ENCODE measurements around the gene KRT8.
A peak's percentile ranks its signal among the peaks of the same experiment; 100 is the strongest.

KRT8 gene

DNA sequence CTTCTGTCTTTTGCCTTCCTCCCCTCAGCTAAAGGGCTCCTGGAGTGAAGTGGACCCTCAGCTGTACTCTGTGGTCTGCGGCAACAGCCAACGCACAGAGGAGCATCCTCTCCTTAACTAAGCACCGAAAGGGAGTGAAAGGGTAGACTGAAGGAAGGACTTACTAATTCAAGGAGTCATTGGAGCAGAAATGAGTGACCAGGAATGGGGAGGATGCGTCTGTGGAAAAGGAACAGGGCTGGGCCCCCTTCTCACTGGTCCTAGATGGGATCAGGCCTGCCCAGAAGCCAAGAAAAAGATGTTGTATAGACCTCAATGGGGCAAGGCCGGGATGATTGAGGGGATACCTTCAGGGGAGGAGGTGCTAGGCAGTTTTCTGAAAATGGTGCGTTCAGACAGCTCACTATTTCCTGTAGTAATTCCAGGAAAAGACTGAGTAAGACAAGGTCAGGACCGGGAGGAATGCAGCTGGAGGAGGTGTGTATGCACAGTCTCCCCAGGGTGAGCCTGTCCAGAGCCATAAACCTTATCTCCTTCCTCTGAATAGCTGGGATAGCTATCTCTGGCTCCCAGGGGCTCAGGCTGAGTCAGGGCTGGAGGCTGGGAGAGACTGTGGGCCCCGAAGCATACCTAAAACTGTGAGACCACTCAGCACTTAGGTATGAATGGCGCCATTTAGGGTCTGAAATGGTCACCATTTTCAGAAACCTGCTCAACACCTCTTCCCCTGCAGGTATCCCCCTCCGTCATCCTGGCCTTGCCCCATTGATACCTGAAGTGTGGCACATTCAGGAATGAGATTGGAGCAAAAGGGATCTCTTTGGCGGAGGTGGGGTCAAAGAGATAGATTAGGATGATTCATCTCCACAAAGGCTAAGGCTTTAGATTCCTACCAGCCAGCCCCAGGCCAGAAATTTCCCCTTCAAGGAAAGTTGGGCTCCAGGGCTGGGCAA, 20.2 kb upstream of the KRT8 start:
- no peak overlapping the region for H3K4me3 ChIP-seq (ENCODE audit: low read depth, low read length)
- peak; percentile 77 for DNase-seq (ENCODE audit: low read depth)
- no peak for TF ChIP-seq CTCF (conservative IDR thresholded peaks at IDR 0.05; ENCODE audit: low read depth, low read length)

DNA sequence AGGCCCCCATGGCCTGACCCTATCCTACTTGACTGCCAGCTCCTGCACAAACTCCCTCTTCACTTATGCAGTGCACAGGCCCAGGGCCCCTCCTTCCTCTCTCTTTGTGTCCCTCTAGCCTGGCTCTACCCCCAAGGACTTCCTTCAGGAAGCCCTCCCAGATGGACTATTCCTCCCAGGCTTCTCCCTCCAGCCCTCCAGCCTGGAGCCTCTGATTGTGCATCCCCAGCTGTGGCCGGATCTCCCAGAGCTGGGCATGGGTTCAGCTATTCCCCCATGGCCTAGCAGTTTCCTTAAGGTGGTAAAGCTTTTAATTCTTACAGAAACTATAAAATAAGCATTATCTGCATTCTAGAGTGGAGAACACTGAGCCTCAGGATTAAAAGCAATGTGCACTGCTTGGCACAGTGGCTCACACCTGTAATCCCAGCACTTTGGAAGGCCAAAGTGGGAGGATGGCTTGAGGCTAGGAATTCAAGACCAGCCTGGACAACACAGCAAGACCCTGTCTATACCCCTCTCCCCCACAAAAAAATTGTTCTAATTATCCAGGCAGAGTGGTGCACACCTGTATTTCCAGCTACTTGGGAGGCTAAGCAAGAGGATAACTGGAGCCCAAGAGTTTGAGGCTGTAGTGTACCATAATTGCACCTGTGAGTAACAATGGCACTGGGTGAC, 16.8 kb upstream of the KRT8 start:
- no peak for TF ChIP-seq CTCF (conservative IDR thresholded peaks at IDR 0.05; ENCODE audit: low read depth, low read length)
- H3K4me3 ChIP-seq (ENCODE audit: low read depth, low read length): no peak overlapping the region
- no peak for DNase-seq (ENCODE audit: low read depth)

GRCh38 chr12:52920937-52921336, 16.1 kb upstream of the KRT8 start:
- no peak for TF ChIP-seq CTCF (conservative IDR thresholded peaks at IDR 0.05; ENCODE audit: low read depth, low read length)
- H3K4me3 ChIP-seq (ENCODE audit: low read depth, low read length): no peak overlapping the region
- DNase-seq (ENCODE audit: low read depth): no peak

GRCh38 chr12:52918784-52919183, 13.9 kb upstream of the KRT8 start:
- no peak for TF ChIP-seq CTCF (conservative IDR thresholded peaks at IDR 0.05; ENCODE audit: low read depth, low read length)

DNA sequence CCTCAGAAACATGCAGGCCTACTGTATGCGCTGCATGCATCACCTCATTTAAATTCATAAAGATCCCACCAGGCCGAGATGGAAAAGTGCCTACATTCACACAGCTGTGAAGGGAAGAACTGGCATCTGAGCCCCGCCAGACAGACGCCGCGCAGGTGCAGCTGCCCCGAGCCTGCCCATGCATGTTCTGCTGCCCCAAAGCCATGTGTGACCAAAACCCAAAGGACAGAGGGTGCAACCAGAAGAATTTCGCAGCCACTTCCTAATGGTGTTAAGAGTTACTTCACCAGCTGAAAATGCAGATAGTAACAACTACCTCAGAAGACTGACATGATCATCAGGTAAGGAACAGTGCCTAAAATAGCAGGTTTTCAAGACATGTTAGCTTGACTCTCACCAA, 13.5 kb upstream of the KRT8 start:
- H3K4me3 ChIP-seq (ENCODE audit: low read depth, low read length): no peak overlapping the region
- DNase-seq (ENCODE audit: low read depth): no peak
- TF ChIP-seq CTCF (conservative IDR thresholded peaks at IDR 0.05; ENCODE audit: low read depth, low read length): no peak

More at GRCh38 chr12:52918784-52919183, 13.9 kb upstream of the KRT8 start:
- DNase-seq (ENCODE audit: low read depth): no peak
- H3K4me3 ChIP-seq (ENCODE audit: low read depth, low read length): no peak overlapping the region

GRCh38 chr12:52917800-52918199, 12.9 kb upstream of the KRT8 start:
- DNase-seq (ENCODE audit: low read depth): no peak
- TF ChIP-seq CTCF (conservative IDR thresholded peaks at IDR 0.05; ENCODE audit: low read depth, low read length): no peak
- no peak overlapping the region for H3K4me3 ChIP-seq (ENCODE audit: low read depth, low read length)
